H1 (cell line): ENCODE data around the gene RIPPLY3. TPM values are rescaled to one million over a fixed set of nuclear protein-coding genes. Genes with fewer than 3 reads are reported as not detected.

Experiments
- CTCF ChIA-PET: fragments of 300-600 bp; sonication (Branson Sonifier 250); formaldehyde crosslinking; loops from one replicate; lab custom pipeline; 2021; ENCODE audit not compliant: partially characterized antibody; lab: Charles Lee
- POLR2A ChIA-PET: fragments of 300-600 bp; sonication (Branson Sonifier 250); formaldehyde crosslinking; loops from one replicate; lab custom pipeline; 2021; ENCODE audit warnings: inconsistent platforms; ENCODE audit not compliant: partially characterized antibody; lab: Charles Lee
- DNase-seq, 2 experiments: peaks; one replicate each; pipeline versions ENCODE4 v3.0.0 to v3.0.0-alpha.2; 2010 to 2022; ENCODE audit warnings: low spot score in 2 of 2, low read depth in 1 of 2, mixed read lengths in 1 of 2
- FAIRE-seq: peaks from 2 replicates; lab custom pipeline; 2011; peaks lifted over from hg19 to GRCh38; lab: Jason Lieb, UNC
- H2AFZ ChIP-seq: 2 replicates; pipeline ENCODE4 v1.8.1; 2012; ENCODE audit warnings: low read length, inconsistent platforms
- H2AK5ac ChIP-seq: 2 replicates; pipeline ENCODE4 v1.6.1; 2013; ENCODE audit warnings: low read depth, low read length
- H2BK120ac ChIP-seq: replicated peaks from 2 replicates; pipeline ENCODE3; 2013; ENCODE audit warnings: low read depth, low read length, inconsistent platforms
- H2BK12ac ChIP-seq: 2 replicates; pipeline ENCODE4 v1.6.1; 2013; ENCODE audit warnings: low read depth, low read length
- H2BK15ac ChIP-seq: 2 replicates; pipeline ENCODE4 v1.6.1; 2013; ENCODE audit warnings: low read length
- H2BK20ac ChIP-seq: 2 replicates; pipeline ENCODE4 v1.6.1; 2013; ENCODE audit warnings: low read length
- H2BK5ac ChIP-seq: 2 replicates; pipeline ENCODE4 v1.6.1; 2013; ENCODE audit warnings: low read depth, low read length
- H3K14ac ChIP-seq: 2 replicates; pipeline ENCODE4 v1.6.1; 2013; ENCODE audit warnings: inconsistent platforms; ENCODE audit not compliant: insufficient read length
- H3K18ac ChIP-seq: 2 replicates; pipeline ENCODE4 v1.6.1; 2013; ENCODE audit warnings: low read length; ENCODE audit errors: extremely low read depth
- H3K23ac ChIP-seq: 2 replicates; pipeline ENCODE4 v1.6.1; 2013; ENCODE audit warnings: inconsistent platforms; ENCODE audit not compliant: insufficient read length
- H3K23me2 ChIP-seq: 2 replicates; pipeline ENCODE4 v1.6.1; 2013; ENCODE audit warnings: low read depth, low read length
- H3K27ac ChIP-seq: 2 replicates; pipeline ENCODE4 v1.6.1; 2011; ENCODE audit warnings: low read depth, low read length, inconsistent platforms
- H3K27me3 ChIP-seq, 4 experiments: replicated peaks in 1 of 4; 1 replicate in 1 of 4; 2 replicates in 3 of 4; pipeline versions ENCODE4 v1.6.1 to v1.8.1; 2011 to 2013; ENCODE audit warnings: low read length in 3 of 4, mild to moderate bottlenecking in 3 of 4, inconsistent platforms in 2 of 4, mixed read lengths in 2 of 4, moderate library complexity in 1 of 4; ENCODE audit not compliant: control insufficient read depth in 3 of 4, insufficient read depth in 3 of 4; ENCODE audit errors: extremely low read depth in 1 of 4
- H3K36me3 ChIP-seq, 4 experiments: 2 replicates each; pipeline versions ENCODE4 v1.6.1 to v1.8.1; 2011 to 2013; ENCODE audit warnings: mild to moderate bottlenecking in 4 of 4, low read length in 3 of 4, moderate library complexity in 2 of 4, control low read depth in 1 of 4, inconsistent platforms in 1 of 4; ENCODE audit not compliant: insufficient read depth in 4 of 4, control insufficient read depth in 2 of 4
- H3K4ac ChIP-seq: replicated peaks from 2 replicates; pipeline ENCODE3; 2013; ENCODE audit warnings: low read length, low read depth, mixed read lengths, inconsistent platforms; ENCODE audit not compliant: insufficient read length
- H3K4me1 ChIP-seq, 4 experiments: replicated peaks in 1 of 4; 1 replicate in 1 of 4; 2 replicates in 3 of 4; pipeline versions ENCODE4 v1.6.1 to v1.8.1; 2011 to 2013; ENCODE audit warnings: low read length in 3 of 4, inconsistent platforms in 2 of 4, mixed read lengths in 1 of 4; ENCODE audit not compliant: insufficient read depth in 4 of 4, control insufficient read depth in 3 of 4
- H3K4me2 ChIP-seq, 2 experiments: 2 replicates each; pipeline versions ENCODE4 v1.6.1 to v1.8.1; 2011 to 2013; ENCODE audit warnings: low read depth in 2 of 2, low read length in 2 of 2, control low read depth in 1 of 2, inconsistent platforms in 1 of 2, mild to moderate bottlenecking in 1 of 2; ENCODE audit not compliant: insufficient read depth in 1 of 2
- H3K4me3 ChIP-seq, 4 experiments: fragments of 200-600, 300-600 bp in 1 of 4; sonication (generic), shearing (Covaris generic), sonication (Bioruptor Twin) in 1 of 4; 2 replicates each; pipeline versions ENCODE4 v1.5.1 to v1.8.1; 2011 to 2016; ENCODE audit warnings: low read length in 4 of 4, low read depth in 3 of 4, control low read depth in 2 of 4, inconsistent platforms in 2 of 4, mild to moderate bottlenecking in 2 of 4, mixed read lengths in 1 of 4, moderate library complexity in 1 of 4; ENCODE audit not compliant: insufficient read depth in 2 of 4; ENCODE audit errors: extremely low read depth in 1 of 4
- H3K56ac ChIP-seq: replicated peaks from 2 replicates; pipeline ENCODE3; 2013; ENCODE audit warnings: low read depth, mild to moderate bottlenecking, mixed read lengths, low read length, inconsistent platforms; ENCODE audit not compliant: insufficient read length
- H3K79me1 ChIP-seq: 2 replicates; pipeline ENCODE4 v1.6.1; 2013; ENCODE audit warnings: low read depth, low read length, control low read depth
- H3K79me2 ChIP-seq, 2 experiments: 2 replicates each; pipeline versions ENCODE4 v1.6.1 to v1.8.1; 2012 to 2013; ENCODE audit warnings: low read length in 2 of 2, mild to moderate bottlenecking in 2 of 2, inconsistent platforms in 1 of 2; ENCODE audit not compliant: insufficient read depth in 2 of 2, control insufficient read depth in 1 of 2
- H3K9ac ChIP-seq, 4 experiments: replicated peaks in 1 of 4; 1 replicate in 1 of 4; 2 replicates in 3 of 4; pipeline versions ENCODE4 v1.6.1 to v1.8.1; 2011 to 2013; ENCODE audit warnings: low read depth in 3 of 4, low read length in 3 of 4, control low read depth in 2 of 4, mild to moderate bottlenecking in 2 of 4, moderate library complexity in 2 of 4, inconsistent platforms in 1 of 4; ENCODE audit errors: extremely low read depth in 1 of 4
- H3K9me3 ChIP-seq, 2 experiments: 2 replicates each; pipeline versions ENCODE4 v1.6.1 to v1.8.1; 2012 to 2013; ENCODE audit warnings: mild to moderate bottlenecking in 2 of 2, moderate library complexity in 2 of 2, control low read depth in 1 of 2, inconsistent platforms in 1 of 2, low read depth in 1 of 2, low read length in 1 of 2, mixed read lengths in 1 of 2; ENCODE audit not compliant: insufficient read depth in 2 of 2
- H4K20me1 ChIP-seq, 2 experiments: replicated peaks in 1 of 2; 2 replicates each; pipeline versions ENCODE3 to v1.8.1; 2011 to 2013; ENCODE audit warnings: inconsistent platforms in 2 of 2, low read length in 2 of 2, mild to moderate bottlenecking in 1 of 2; ENCODE audit not compliant: insufficient read depth in 2 of 2, control insufficient read depth in 1 of 2
- H4K5ac ChIP-seq: 2 replicates; pipeline ENCODE4 v1.6.1; 2013; ENCODE audit warnings: low read length, low read depth, mixed read lengths, inconsistent platforms; ENCODE audit not compliant: insufficient read length
- H4K8ac ChIP-seq: 2 replicates; pipeline ENCODE4 v1.8.0; 2013; ENCODE audit warnings: mild to moderate bottlenecking, moderate library complexity, low read length, inconsistent platforms; ENCODE audit not compliant: insufficient read depth; ENCODE audit errors: extremely low read depth
- H4K91ac ChIP-seq: replicated peaks from 2 replicates; pipeline ENCODE3; 2013; ENCODE audit warnings: low read length, mixed read lengths, inconsistent platforms; ENCODE audit not compliant: insufficient read length
- TCF12 ChIP-seq: IDR thresholded peaks from 2 replicates; pipeline ENCODE4 v1.6.1; 2011; ENCODE audit warnings: low read depth, mild to moderate bottlenecking, low read length
- WGBS, 2 experiments: shearing (Covaris generic) in 1 of 2; methylation state at CpG; one replicate each; pipeline versions ENCODE4 v1.1.6 to v1.1.7; 2013 to 2015; ENCODE audit warnings: low lambda C conversion rate in 2 of 2, mixed read lengths in 2 of 2, inconsistent platforms in 1 of 2, low coverage in 1 of 2, missing lambda C conversion rate in 1 of 2; ENCODE audit not compliant: insufficient replicate concordance in 2 of 2, insufficient coverage in 1 of 2, insufficient read length in 1 of 2; ENCODE audit errors: extremely low coverage in 1 of 2, missing lambda C conversion rate in 1 of 2; 5-methylcytosine and 5-hydroxymethylcytosine counted together
- polyA plus RNA-seq, 7 experiments: library from polyadenylated mRNA; depleted of rRNA in 3 of 7; stranded (reverse) in 5 of 7; unstranded in 2 of 7; fragments of >200 nt in 5 of 7; fragments of 200-250 nt in 2 of 7; gene quantifications; 1 replicate in 5 of 7; 2 replicates in 1 of 7; 4 replicates in 1 of 7; pipeline versions ENCODE4 v1.2.1 to v1.2.3, GENCODE V29; 2011 to 2013; ENCODE audit warnings: missing spikeins in 2 of 7, mixed read lengths in 2 of 7
- total RNA-seq: library from RNA; stranded (reverse); fragmentation: NEBNext Ultra II Directional; extraction: Animal tissue kit (Norgen Biotek cat#: 25700); gene quantifications from 2 replicates; pipeline ENCODE4 v1.2.1, GENCODE V29; 2021

RIPPLY3 gene
- total and polyA plus RNA-seq, 2 of the 8 experiments (the other 6 are each of a cell fraction or from before 2014, with no cell fraction given): 2.0 to 2.2 TPM

GRCh38 chr21:37028570-37028969 lies 22.1 kb downstream of the RIPPLY3 start:
- Histone ChIP-seq H3K79me1 (no peaks in the 10 kb centered on the region), H2BK120ac (no peak overlapping the region), H4K91ac (no peak overlapping the region), H4K8ac (no peak overlapping the region), H3K4me2 (no peak overlapping the region), H3K23ac (no peak overlapping the region), H3K79me2 (no peaks in the 10 kb centered on the region), H2BK12ac (no peak overlapping the region), H2BK20ac (no peak overlapping the region), H3K4me3 (no peak overlapping the region), H3K4me1 (no peaks in the 10 kb centered on the region), H4K20me1 (no peaks in the 10 kb centered on the region), H3K4ac (no peak overlapping the region), H3K27ac (no peak overlapping the region), H4K5ac (no peak overlapping the region), H3K9ac (no peak overlapping the region), H2AK5ac (no peak overlapping the region), H2BK15ac (no peak overlapping the region), H2AFZ (no peak overlapping the region), H3K9me3 (no peaks in the 10 kb centered on the region), H3K14ac (no peak overlapping the region), H3K56ac (no peak overlapping the region), H3K23me2 (peaks cover 1% of the 10 kb centered on the region; the same call in 1 of the 2 replicates), H2BK5ac (no peak overlapping the region), H3K36me3 (no peaks in the 10 kb centered on the region), H3K27me3 (no peaks in the 10 kb centered on the region), H3K18ac (no peak overlapping the region)
- POLR2A ChIA-PET: no interaction called here
- CTCF ChIA-PET: interaction anchor here (0.8 kb wide), 2 partner anchors 10 to 13 kb away, joined by 3 read pairs; no protein-coding TSS in a partner anchor
- no peak for DNase-seq
- no peak for TF ChIP-seq TCF12
- 84% methylated on average over 4 of the region's 4 CpGs; no CpG with 5 or more reads in 1 of the 2 experiments for WGBS, 2 experiments
- FAIRE-seq: no peak
